SU-DHL-6 (cell line): ENCODE measurements around the gene TXNRD1.

Experiments
- H2AFZ ChIP-seq: fragments of 200-600 bp; sonication (generic); 2 replicates; pipeline ENCODE4 v1.6.1; 2014; ENCODE audit warnings: low read depth, mild to moderate bottlenecking, moderate library complexity, mixed read lengths, antibody characterized with exemption, low read length; ENCODE audit not compliant: severe bottlenecking
- H3F3A ChIP-seq: fragments of 200-600 bp; shearing (Covaris generic); 2 replicates; pipeline ENCODE4 v1.6.0; 2016; ENCODE audit warnings: antibody characterized with exemption, mild to moderate bottlenecking; ENCODE audit not compliant: insufficient read depth
- H3K27ac ChIP-seq: fragments of 200-600 bp; sonication (generic); 2 replicates; pipeline ENCODE4 v1.5.1; 2016; ENCODE audit warnings: low read depth, mild to moderate bottlenecking, low read length, moderate library complexity, mixed read lengths
- H3K27me3 ChIP-seq: fragments of 200-600 bp; sonication (generic), shearing (Covaris generic); 2 replicates; pipeline ENCODE4 v1.6.0; 2014; ENCODE audit warnings: mild to moderate bottlenecking, low read length
- H3K36me3 ChIP-seq: fragments of 200-600 bp; sonication (generic); 2 replicates; pipeline ENCODE4 v1.6.1; 2014; ENCODE audit warnings: mild to moderate bottlenecking, low read length, mixed read lengths
- H3K4me2 ChIP-seq: fragments of 300-600, 200-600 bp; shearing (Covaris generic), sonication (generic); 2 replicates; pipeline ENCODE4 v1.6.0; 2014; ENCODE audit warnings: low read length, low read depth, mild to moderate bottlenecking; ENCODE audit not compliant: poor library complexity, severe bottlenecking
- H3K4me3 ChIP-seq: fragments of 200-600 bp; sonication (generic); 2 replicates; pipeline ENCODE4 v1.5.1; 2014; ENCODE audit warnings: antibody characterized with exemption, low read length, mild to moderate bottlenecking, mixed read lengths; ENCODE audit not compliant: insufficient read depth, poor library complexity, severe bottlenecking
- H3K79me2 ChIP-seq: fragments of 200-600 bp; sonication (generic); 2 replicates; pipeline ENCODE4 v1.6.1; 2014; ENCODE audit warnings: mild to moderate bottlenecking, low read length, moderate library complexity; ENCODE audit not compliant: insufficient read depth
- H3K9ac ChIP-seq: fragments of 200-600 bp; sonication (generic); 2 replicates; pipeline ENCODE4 v1.7.0; 2014; ENCODE audit warnings: mild to moderate bottlenecking, low read length
- H3K9me2 ChIP-seq: fragments of 200-600 bp; sonication (generic); replicated peaks from 2 replicates; pipeline ENCODE4 v1.6.1; 2014; ENCODE audit warnings: low read length; ENCODE audit not compliant: insufficient read depth
- H3K9me3 ChIP-seq: fragments of 200-600 bp; sonication (generic); 2 replicates; pipeline ENCODE4 v1.6.1; 2014; ENCODE audit warnings: low read length, mixed read lengths; ENCODE audit not compliant: insufficient read depth
- H4K20me1 ChIP-seq: fragments of 200-600 bp; sonication (generic); 2 replicates; pipeline ENCODE4 v1.6.1; 2014; ENCODE audit warnings: low read depth, mild to moderate bottlenecking, antibody characterized with exemption, low read length, moderate library complexity, mixed read lengths
- CTCF ChIP-seq: fragments of 200-600 bp; sonication (generic); IDR thresholded peaks from one replicate; pipeline ENCODE4 v1.5.1; 2017; ENCODE audit warnings: antibody characterized with exemption, mild to moderate bottlenecking, low read length, moderate library complexity; ENCODE audit not compliant: insufficient read depth, poor library complexity, severe bottlenecking
- EZH2phosphoT487 ChIP-seq: fragments of 200-600 bp; sonication (generic), shearing (Covaris generic); conservative IDR thresholded peaks from 2 replicates; pipeline ENCODE4 v1.6.1; 2018; ENCODE audit warnings: mild to moderate bottlenecking, antibody characterized with exemption, low read length, moderate library complexity, mixed read lengths

TXNRD1 gene

GRCh38 chr12:104230304-104231095 lies 14.9 kb downstream of the TXNRD1 start:
- Histone ChIP-seq H3K36me3 (no peaks in the 10 kb centered on the region), H3K9me2 (no peaks in the 10 kb centered on the region), H3K79me2 (no peaks in the 10 kb centered on the region), H3K9me3 (peaks cover 11% of the 10 kb centered on the region; the same call in 1 of the 2 replicates), H3K4me3 (no peak overlapping the region), H3K27ac (no peak overlapping the region), H3K4me2 (no peak overlapping the region), H3K27me3 (no peaks in the 10 kb centered on the region), H4K20me1 (no peaks in the 10 kb centered on the region), H2AFZ (no peak overlapping the region), H3F3A (no peaks in the 10 kb centered on the region), H3K9ac (no peak overlapping the region)
- TF ChIP-seq CTCF (no peak), EZH2phosphoT487 (no peak)

DNA sequence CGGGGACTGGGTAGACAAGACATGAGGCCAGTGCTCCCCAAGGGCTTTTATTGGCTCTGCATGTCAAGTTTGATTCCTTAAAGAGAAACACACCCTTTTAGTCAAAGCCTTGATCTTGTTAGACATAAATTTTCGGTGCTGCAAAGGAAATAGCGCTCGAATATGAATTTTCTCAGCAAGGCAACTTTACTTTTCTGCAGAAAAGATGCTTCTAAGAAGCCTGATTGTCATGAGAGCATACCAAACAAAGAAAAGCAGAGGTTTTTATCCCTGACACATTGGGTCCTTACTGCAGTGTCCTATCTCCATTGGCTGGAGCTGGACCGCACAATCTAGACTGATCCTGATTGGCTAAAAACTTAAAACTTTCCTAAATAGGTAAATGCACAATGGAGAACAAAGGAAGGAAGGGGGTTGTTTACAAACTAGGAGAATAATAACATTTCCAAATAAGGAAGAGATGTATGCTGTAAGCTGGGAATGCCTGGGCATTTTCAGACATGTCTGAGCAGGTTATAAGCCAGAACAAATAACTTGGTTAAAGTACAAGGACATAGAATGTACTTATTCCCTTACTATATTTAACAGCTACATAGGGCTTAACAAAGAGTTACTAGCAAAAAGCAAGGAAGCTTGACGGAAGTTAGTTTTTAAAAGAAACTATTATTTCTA lies 17.2 kb downstream of the TXNRD1 start:
- Histone ChIP-seq H4K20me1 (no peaks in the 10 kb centered on the region), H3K79me2 (no peaks in the 10 kb centered on the region), H3K36me3 (no peaks in the 10 kb centered on the region), H3K4me2 (no peak overlapping the region), H3K9ac (no peak overlapping the region), H3F3A (no peaks in the 10 kb centered on the region), H3K9me2 (no peaks in the 10 kb centered on the region), H3K9me3 (peaks cover 11% of the 10 kb centered on the region; the same call in 1 of the 2 replicates), H3K27me3 (no peaks in the 10 kb centered on the region), H3K4me3 (no peak overlapping the region), H3K27ac (no peak overlapping the region), H2AFZ (no peak overlapping the region)
- no peak for TF ChIP-seq EZH2phosphoT487
- no peak for TF ChIP-seq CTCF

DNA sequence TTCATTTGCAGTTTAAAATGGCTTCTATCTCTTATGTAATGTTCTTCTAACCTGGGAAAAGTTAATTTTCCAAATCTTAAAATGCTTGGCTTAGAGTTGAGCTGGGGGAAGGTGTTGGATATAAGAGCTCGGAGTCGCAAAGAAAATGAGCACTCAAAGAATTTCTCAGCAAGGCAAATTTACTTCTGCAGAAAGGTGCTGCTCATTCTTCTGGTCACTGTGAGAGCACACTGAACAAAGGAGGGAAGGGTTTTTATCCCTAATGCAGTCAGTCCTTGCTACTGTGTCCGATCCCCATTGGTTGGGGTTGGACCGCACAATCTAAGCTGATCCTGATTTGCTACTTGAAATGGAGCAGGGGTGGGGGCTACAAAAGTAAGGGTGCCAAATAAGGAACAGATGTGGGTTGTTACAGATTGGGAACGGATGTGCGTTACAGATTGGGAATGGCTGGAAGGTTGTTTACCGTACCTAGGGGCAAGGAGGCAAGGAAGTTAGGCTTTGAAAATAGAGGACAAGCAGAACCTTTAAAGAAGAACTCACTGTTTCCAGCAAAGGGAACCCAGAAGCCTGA lies 19.4 kb downstream of the TXNRD1 start:
- H3K9ac ChIP-seq, result no peak overlapping the region
- H3K27ac ChIP-seq, result no peak overlapping the region
- peaks cover 11% of the 10 kb centered on the region; the same call in 1 of the 2 replicates for H3K9me3 ChIP-seq
- TF ChIP-seq CTCF (no peak), EZH2phosphoT487 (no peak)
- H3K4me2 ChIP-seq, result no peak overlapping the region
- H3K36me3 ChIP-seq, result no peaks in the 10 kb centered on the region
- H3K79me2 ChIP-seq, result no peaks in the 10 kb centered on the region
- no peaks in the 10 kb centered on the region; the same call in 1 of the 2 replicates for H3F3A ChIP-seq
- no peak overlapping the region for H2AFZ ChIP-seq
- no peak overlapping the region for H3K4me3 ChIP-seq
- H4K20me1 ChIP-seq, result no peaks in the 10 kb centered on the region
- H3K27me3 ChIP-seq, result no peaks in the 10 kb centered on the region
- H3K9me2 ChIP-seq, result no peaks in the 10 kb centered on the region
